Measurements from ENCODE around the gene CRYZ. TPM values are rescaled to one million over a fixed set of nuclear protein-coding genes. Genes with fewer than 3 reads are reported as not detected.

Gene CRYZ
- total and polyA plus RNA-seq, 2 of the 8 experiments (the other 6 are each of a cell fraction or from before 2014, with no cell fraction given): 20.5 to 43.8 TPM

- no peaks in the 10 kb centered on the region for H3K9me3 ChIP-seq (ENCODE audit: insufficient read depth in 2 of 2, low read depth in 1 of 2, low read length in 1 of 2)
- no peak overlapping the region for H3K4ac ChIP-seq (replicated peaks; ENCODE audit: insufficient read length, low read depth, low read length)
- no peak overlapping the region for H3K14ac ChIP-seq (ENCODE audit: insufficient read length)
- WGBS, 2 experiments (ENCODE audit: extremely low coverage in 1 of 2, insufficient coverage in 1 of 2, insufficient read length in 1 of 2, insufficient replicate concordance in 2 of 2, low coverage in 1 of 2, low lambda C conversion rate in 2 of 2, missing lambda C conversion rate in 1 of 2): 91% methylated on average over 2 of the region's 2 CpGs; no CpG with 5 or more reads in 1 of the 2 experiments
- POLR2A ChIA-PET (ENCODE audit: partially characterized antibody): no interaction called here
- H4K8ac ChIP-seq (ENCODE audit: extremely low read depth, insufficient read depth, low read length): no peak overlapping the region
- no peaks in the 10 kb centered on the region for H4K20me1 ChIP-seq (replicated peaks in 1 of 2; ENCODE audit: control insufficient read depth in 1 of 2, insufficient read depth in 2 of 2, low read length in 2 of 2)
- H3K56ac ChIP-seq (replicated peaks; ENCODE audit: insufficient read length, low read depth, low read length): no peak overlapping the region
- no peak overlapping the region for H3K9ac ChIP-seq (replicated peaks in 1 of 4; ENCODE audit: extremely low read depth in 1 of 4, low read depth in 3 of 4, low read length in 3 of 4)
- no peaks in the 10 kb centered on the region for H3K79me2 ChIP-seq (ENCODE audit: control insufficient read depth in 1 of 2, insufficient read depth in 2 of 2, low read length in 2 of 2)
- H2BK20ac ChIP-seq (ENCODE audit: low read length): no peak overlapping the region
- H2BK5ac ChIP-seq (ENCODE audit: low read depth, low read length): no peak overlapping the region
- no peak for TF ChIP-seq CHD1 (IDR thresholded peaks at IDR 0.05; ENCODE audit: low read depth, low read length)
- TF ChIP-seq HDAC2 (IDR thresholded peaks at IDR 0.05; ENCODE audit: borderline replicate concordance in 1 of 2, low read depth in 2 of 2, low read length in 2 of 2): no peak
- no peak for TF ChIP-seq SP4 (IDR thresholded peaks at IDR 0.05; ENCODE audit: low read length)
- TF ChIP-seq YY1 (IDR thresholded peaks at IDR 0.05; ENCODE audit: low read depth, low read length): no peak
- TF ChIP-seq TEAD4 (IDR thresholded peaks at IDR 0.05; ENCODE audit: low read depth, low read length): no peak
- no peak for TF ChIP-seq POLR2AphosphoS5 (IDR thresholded peaks at IDR 0.05; ENCODE audit: low read depth, low read length)
- no peak overlapping the region for H4K5ac ChIP-seq (ENCODE audit: insufficient read length, low read depth, low read length)
- no peak overlapping the region for H3K18ac ChIP-seq (ENCODE audit: extremely low read depth, low read length)
- H2BK12ac ChIP-seq (ENCODE audit: low read depth, low read length): no peak overlapping the region
- H2BK120ac ChIP-seq (replicated peaks; ENCODE audit: low read depth, low read length): no peak overlapping the region
- H3K27me3 ChIP-seq (replicated peaks in 1 of 4; ENCODE audit: control insufficient read depth in 3 of 4, extremely low read depth in 1 of 4, insufficient read depth in 3 of 4, low read length in 3 of 4): no peaks in the 10 kb centered on the region
- H2AK5ac ChIP-seq (ENCODE audit: low read depth, low read length): no peak overlapping the region
- no peaks in the 10 kb centered on the region for H3K4me1 ChIP-seq (replicated peaks in 1 of 4; ENCODE audit: control insufficient read depth in 3 of 4, insufficient read depth in 4 of 4, low read length in 3 of 4)
- no peak overlapping the region for H3K4me3 ChIP-seq (ENCODE audit: extremely low read depth in 1 of 4, insufficient read depth in 2 of 4, low read depth in 3 of 4, low read length in 4 of 4)
- FAIRE-seq (no peak), DNase-seq (ENCODE audit: low read depth in 1 of 2, low spot score in 2 of 2) (no peak)
- H3K4me2 ChIP-seq (ENCODE audit: insufficient read depth in 1 of 2, low read depth in 2 of 2, low read length in 2 of 2): no peak overlapping the region
- no peak overlapping the region for H2BK15ac ChIP-seq (ENCODE audit: low read length)
- H3K23me2 ChIP-seq (ENCODE audit: low read depth, low read length): no peaks in the 10 kb centered on the region
- H3K23ac ChIP-seq (ENCODE audit: insufficient read length): no peak overlapping the region
- CTCF ChIA-PET (ENCODE audit: partially characterized antibody): no interaction called here
- no peak overlapping the region for H3K27ac ChIP-seq (ENCODE audit: low read depth, low read length)
- H4K91ac ChIP-seq (replicated peaks; ENCODE audit: insufficient read length, low read length): no peak overlapping the region
- H2AFZ ChIP-seq (ENCODE audit: low read length): no peak overlapping the region
- H3K36me3 ChIP-seq (ENCODE audit: control insufficient read depth in 2 of 4, insufficient read depth in 4 of 4, low read length in 3 of 4): no peaks in the 10 kb centered on the region
- H3K79me1 ChIP-seq (ENCODE audit: low read depth, low read length): no peaks in the 10 kb centered on the region
These were observed 51.0 kb downstream of the CRYZ start for GRCh38 chr1:74681851-74682250.
